A204.1 (cell line): Measurements from ENCODE around the gene MME.
"Not testable (repeated sequence)": the region's sequence is repeated elsewhere in the genome, so short reads cannot be mapped to it uniquely, and the experiment has no call there.

ENCODE experiments used
- FAIRE-seq: peaks from 2 replicates; lab custom pipeline; 2012; peaks lifted over from hg19 to GRCh38; lab: Jason Lieb, UNC

Gene MME

GRCh38 chr3:155193868-155194267 is 113.7 kb downstream of the MME start:
- no peak for FAIRE-seq

GRCh38 chr3:155194973-155195957 is 115.1 kb downstream of the MME start:
- no peak for FAIRE-seq

GRCh38 chr3:155196131-155197021 is 116.3 kb downstream of the MME start:
- FAIRE-seq: no peak

- FAIRE-seq: no peak
These were observed 117.7 kb downstream of the MME start for GRCh38 chr3:155197786-155198185.

- no peak for FAIRE-seq
These were observed 122.5 kb downstream of the MME start for GRCh38 chr3:155202626-155203025.

GRCh38 chr3:155204851-155205250 is 124.7 kb downstream of the MME start:
- no peak for FAIRE-seq

GRCh38 chr3:155208183-155208800 is 128.2 kb downstream of the MME start:
- no peak for FAIRE-seq

- no peak for FAIRE-seq
These were observed 130.6 kb downstream of the MME start for GRCh38 chr3:155210736-155211135.

- FAIRE-seq: no peak
These were observed 131.1 kb downstream of the MME start for GRCh38 chr3:155211266-155211665.

- no peak for FAIRE-seq
These were observed 131.8 kb downstream of the MME start for GRCh38 chr3:155211940-155212339.

GRCh38 chr3:155216007-155216406 is 135.9 kb downstream of the MME start:
- FAIRE-seq: not testable (repeated sequence)

- FAIRE-seq: no peak
These were observed 137.5 kb downstream of the MME start for GRCh38 chr3:155217591-155217990.

- FAIRE-seq: no peak
These were observed 138.3 kb downstream of the MME start for GRCh38 chr3:155218462-155218861.

GRCh38 chr3:155219106-155219505 is 139.0 kb downstream of the MME start:
- FAIRE-seq: no peak

GRCh38 chr3:155225417-155225816 is 145.3 kb downstream of the MME start:
- FAIRE-seq: no peak

GRCh38 chr3:155227141-155227540 is 147.0 kb downstream of the MME start:
- FAIRE-seq: no peak

- no peak for FAIRE-seq
These were observed 148.6 kb downstream of the MME start for GRCh38 chr3:155228676-155229075.

GRCh38 chr3:155229086-155229485 is 149.0 kb downstream of the MME start:
- FAIRE-seq: no peak

- FAIRE-seq: no peak
These were observed 150.3 kb downstream of the MME start for GRCh38 chr3:155230382-155230781.

- FAIRE-seq: no peak
These were observed 151.7 kb downstream of the MME start for GRCh38 chr3:155231792-155232191.

- FAIRE-seq: no peak
These were observed 152.5 kb downstream of the MME start for GRCh38 chr3:155232605-155233004.

- FAIRE-seq: no peak
These were observed 153.1 kb downstream of the MME start for GRCh38 chr3:155233213-155233612.
